ENCODE data around the gene NIPSNAP3A. TPM values are rescaled to one million over a fixed set of nuclear protein-coding genes. Genes with fewer than 3 reads are reported as not detected.
A peak's percentile ranks its signal among the peaks of the same experiment; 100 is the strongest.

NIPSNAP3A gene
- total RNA-seq (2021), result 7.2 to 10.3 TPM (median 10.3 TPM) in 3 replicates
- percentile 68 among the genes with signal in this experiment for Bru-seq, nascent RNA
- long read RNA-seq, experiment 1, transcript NIPSNAP3A-201 (6 exons, 1,633 nt), result major isoform, 18 of 38 reads
- long read RNA-seq, experiment 1, partial matches to known transcripts, result 19 of 38 reads
- long read RNA-seq, experiment 1, other reads (novel, unspliced or antisense), result 1 of 38 reads
- long read RNA-seq, experiment 2, transcript NIPSNAP3A-201 (6 exons, 1,633 nt), result major isoform, 13 of 23 reads
- long read RNA-seq, experiment 2, partial matches to known transcripts, result 8 of 23 reads
- long read RNA-seq, experiment 2, other reads (novel, unspliced or antisense), result 2 of 23 reads
- long read RNA-seq, experiment 3, transcript NIPSNAP3A-201 (6 exons, 1,633 nt), result major isoform, 14 of 30 reads
- long read RNA-seq, experiment 3, partial matches to known transcripts, result 16 of 30 reads
- long read RNA-seq, experiment 3, other reads (novel, unspliced or antisense), result 0 of 30 reads

GRCh38 chr9:104747565-104748358 is at the start of gene NIPSNAP3A:
Gene NIPSNAP3A (plus strand): TSS chr9:104747683. CDS start chr9:104747793, 110 bp downstream.
- CTCF ChIA-PET, result interaction anchor here (0.6 to 1.3 kb wide), 4 partner anchors 22 to 668 kb away, joined by 3 to 4 read pairs (median 3); no protein-coding TSS in a partner anchor
- no peaks in the 10 kb centered on the region; the same call in 1 of the 2 replicates for H3K27me3 Mint-ChIP-seq (ENCODE audit: low read depth)
- POLR2A ChIA-PET, result interaction anchor here (0.7 to 1.0 kb wide), 2 partner anchors 12 to 481 kb away, joined by 3 to 9 read pairs; no protein-coding TSS in a partner anchor
- TF ChIP-seq NR2C2 (CRISPR knock-in tag; IDR thresholded peaks at IDR 0.05) (no peak), NFYB (CRISPR knock-in tag; conservative IDR thresholded peaks at IDR 0.05; ENCODE audit: low read depth) (no peak), ZNF219 (CRISPR knock-in tag; IDR thresholded peaks at IDR 0.05; ENCODE audit: borderline replicate concordance) (no peak), FOXJ3 (CRISPR knock-in tag; IDR thresholded peaks at IDR 0.05; ENCODE audit: borderline replicate concordance) (no peak), TP53 (CRISPR knock-in tag; IDR thresholded peaks at IDR 0.05) (0 out of 2 replicates have a peak, but pooled peaks have one; percentile 60), ERG (CRISPR knock-in tag; IDR thresholded peaks at IDR 0.05) (no peak), ARID4B (CRISPR knock-in tag; IDR thresholded peaks at IDR 0.05; ENCODE audit: borderline replicate concordance) (peak; percentile 78; the same call in 1 of the 2 replicates), MXD4 (CRISPR knock-in tag; IDR thresholded peaks at IDR 0.05; ENCODE audit: borderline replicate concordance) (no peak), ZNF232 (CRISPR knock-in tag; IDR thresholded peaks at IDR 0.05) (0 out of 2 replicates have a peak, but pooled peaks have one; percentile 36), HMGXB4 (CRISPR knock-in tag; IDR thresholded peaks at IDR 0.05) (peak; percentile 70; the same call in 1 of the 2 replicates), PRRX2 (CRISPR knock-in tag; IDR thresholded peaks at IDR 0.05) (no peak), TEAD1 (CRISPR knock-in tag; IDR thresholded peaks at IDR 0.05) (no peak), ZNF532 (CRISPR knock-in tag; IDR thresholded peaks at IDR 0.05; ENCODE audit: borderline replicate concordance) (no peak), ZNF263 (CRISPR knock-in tag; IDR thresholded peaks at IDR 0.05; ENCODE audit: low read depth) (0 out of 2 replicates have a peak, but pooled peaks have one; percentile 33), ESRRA (CRISPR knock-in tag; IDR thresholded peaks at IDR 0.05; ENCODE audit: borderline replicate concordance) (no peak), ZNF416 (CRISPR knock-in tag; IDR thresholded peaks at IDR 0.05) (no peak), ELF4 (CRISPR knock-in tag; IDR thresholded peaks at IDR 0.05; ENCODE audit: low read depth) (no peak), MAX (CRISPR knock-in tag; IDR thresholded peaks at IDR 0.05) (peak; percentile 73), ZNF423 (CRISPR knock-in tag; IDR thresholded peaks at IDR 0.05) (no peak), ZNF317 (CRISPR knock-in tag; IDR thresholded peaks at IDR 0.05; ENCODE audit: borderline replicate concordance, low read depth) (no peak)

More at GRCh38 chr9:104747565-104748358, at the start of gene NIPSNAP3A:
- H3K9me3 Mint-ChIP-seq, result no peaks in the 10 kb centered on the region
- ATAC-seq (peak; percentile 88), DNase-seq (ENCODE audit: low spot score) (peak; percentile 77)
- no peaks in the 10 kb centered on the region for H3K36me3 Mint-ChIP-seq
- H3K4me1 Mint-ChIP-seq, result peaks cover 25% of the 10 kb centered on the region
- H3K4me3 Mint-ChIP-seq, result peak within 1 kb of the TSS; percentile 97
- H3K27ac Mint-ChIP-seq, result peak within 1 kb of the TSS; percentile 93; the same call in 1 of the 2 replicates

All from WTC11 (cell line).